WERI-Rb-1 (cell line): ENCODE results near the gene SYNPO2.

Experiments used
- DNase-seq: peaks from one replicate; pipeline ENCODE4 v3.0.0-alpha.2; 2020
- H3K27ac ChIP-seq: fragments of 250-450 bp; sonication (Bioruptor Pico); 2 replicates; pipeline ENCODE4 v1.5.1; 2020; ENCODE audit warnings: mild to moderate bottlenecking, moderate library complexity
- H3K27me3 ChIP-seq: fragments of 250-450 bp; sonication (Bioruptor Pico); 2 replicates; pipeline ENCODE4 v1.5.1; 2021; ENCODE audit warnings: mild to moderate bottlenecking, low read depth, moderate library complexity; ENCODE audit not compliant: insufficient read depth, severe bottlenecking
- H3K36me3 ChIP-seq: fragments of 250-450 bp; sonication (Bioruptor Pico); 2 replicates; pipeline ENCODE4 v1.5.1; 2020; ENCODE audit warnings: mild to moderate bottlenecking, moderate library complexity
- H3K4me3 ChIP-seq: 2 replicates; pipeline ENCODE4 v1.5.1; 2011; ENCODE audit warnings: low read depth, mild to moderate bottlenecking, control low read depth, low read length
- H3K9me3 ChIP-seq: fragments of 250-450 bp; sonication (Bioruptor Pico); 2 replicates; pipeline ENCODE4 v1.5.1; 2021; ENCODE audit warnings: mild to moderate bottlenecking, moderate library complexity; ENCODE audit not compliant: severe bottlenecking
- TF ChIP-seq, protein P1 (sequence below): IDR thresholded peaks from 2 replicates; pipeline ENCODE4 v1.5.1; 2011; ENCODE audit warnings: low read depth, mild to moderate bottlenecking, control low read depth, inconsistent platforms, low read length

The SYNPO2 gene

DNA sequence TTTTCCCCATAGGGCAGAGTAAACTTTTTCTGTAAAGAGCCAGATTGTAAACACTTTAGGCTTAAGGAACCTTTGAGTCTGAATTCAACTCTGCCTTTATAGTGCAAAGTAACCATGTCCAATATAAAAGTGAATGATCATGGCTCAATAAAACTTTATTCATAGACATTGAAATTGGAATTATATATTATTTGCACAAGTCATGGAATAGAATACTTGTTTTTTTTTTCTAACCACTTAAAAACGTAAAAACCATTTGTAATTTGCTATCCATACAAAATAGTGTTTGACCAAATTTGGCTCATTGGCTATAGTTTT is 192.8 kb downstream of the SYNPO2 start:
- DNase-seq, result no peak
- H3K4me3 ChIP-seq, result no peak overlapping the region
- TF ChIP-seq, protein P1, sequence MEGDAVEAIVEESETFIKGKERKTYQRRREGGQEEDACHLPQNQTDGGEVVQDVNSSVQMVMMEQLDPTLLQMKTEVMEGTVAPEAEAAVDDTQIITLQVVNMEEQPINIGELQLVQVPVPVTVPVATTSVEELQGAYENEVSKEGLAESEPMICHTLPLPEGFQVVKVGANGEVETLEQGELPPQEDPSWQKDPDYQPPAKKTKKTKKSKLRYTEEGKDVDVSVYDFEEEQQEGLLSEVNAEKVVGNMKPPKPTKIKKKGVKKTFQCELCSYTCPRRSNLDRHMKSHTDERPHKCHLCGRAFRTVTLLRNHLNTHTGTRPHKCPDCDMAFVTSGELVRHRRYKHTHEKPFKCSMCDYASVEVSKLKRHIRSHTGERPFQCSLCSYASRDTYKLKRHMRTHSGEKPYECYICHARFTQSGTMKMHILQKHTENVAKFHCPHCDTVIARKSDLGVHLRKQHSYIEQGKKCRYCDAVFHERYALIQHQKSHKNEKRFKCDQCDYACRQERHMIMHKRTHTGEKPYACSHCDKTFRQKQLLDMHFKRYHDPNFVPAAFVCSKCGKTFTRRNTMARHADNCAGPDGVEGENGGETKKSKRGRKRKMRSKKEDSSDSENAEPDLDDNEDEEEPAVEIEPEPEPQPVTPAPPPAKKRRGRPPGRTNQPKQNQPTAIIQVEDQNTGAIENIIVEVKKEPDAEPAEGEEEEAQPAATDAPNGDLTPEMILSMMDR, result no peak
- no peak overlapping the region for H3K27ac ChIP-seq
- no peaks in the 10 kb centered on the region for H3K36me3 ChIP-seq
- peaks cover 7% of the 10 kb centered on the region for H3K9me3 ChIP-seq
- H3K27me3 ChIP-seq, result no peaks in the 10 kb centered on the region

DNA sequence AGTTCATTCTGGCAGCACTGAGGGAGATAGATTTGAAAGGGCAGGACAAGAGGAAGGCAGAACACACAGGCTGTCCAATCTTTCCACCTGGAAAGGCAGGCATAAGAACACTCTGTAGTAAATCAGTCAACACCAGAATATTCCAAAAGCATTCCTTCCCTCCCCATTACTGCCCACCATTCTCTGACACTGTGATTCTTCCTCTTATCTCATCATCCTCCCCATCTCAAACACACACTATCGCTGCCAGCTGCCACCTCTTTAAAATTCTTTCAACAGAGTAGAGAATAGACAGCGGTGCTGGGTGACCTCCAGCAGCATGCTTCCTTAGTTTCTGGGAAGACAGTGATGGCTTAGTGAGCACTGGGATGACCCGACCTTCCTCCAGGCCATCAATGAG is 193.3 kb downstream of the SYNPO2 start:
- DNase-seq, result no peak
- Histone ChIP-seq H3K36me3 (no peaks in the 10 kb centered on the region), H3K27ac (no peak overlapping the region), H3K9me3 (peaks cover 7% of the 10 kb centered on the region), H3K27me3 (no peaks in the 10 kb centered on the region), H3K4me3 (no peak overlapping the region)
- TF ChIP-seq, protein P1, result no peak

DNA sequence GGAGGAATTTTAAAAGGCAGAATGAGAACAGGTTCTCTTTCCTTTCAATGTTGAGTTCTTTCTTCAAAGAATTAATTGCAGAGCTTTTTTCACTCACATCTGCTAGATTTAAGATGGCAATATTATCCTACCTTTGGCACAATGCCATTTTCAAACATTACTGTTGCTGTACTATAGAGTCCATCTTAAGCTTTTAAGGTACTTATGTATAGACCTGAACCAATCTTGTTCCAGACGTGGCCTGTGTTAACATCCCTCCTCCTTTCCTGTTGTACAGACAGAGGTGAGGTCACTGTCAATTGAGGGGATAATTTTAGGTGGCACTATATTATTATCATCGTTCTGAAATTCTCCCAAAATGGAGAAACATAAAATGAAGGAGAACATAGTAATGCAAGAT is 194.0 kb downstream of the SYNPO2 start:
- H3K36me3 ChIP-seq, result no peaks in the 10 kb centered on the region
- peak overlapping the region; percentile 20; the same call in 1 of the 2 replicates for H3K27ac ChIP-seq
- TF ChIP-seq, protein P1, result no peak
- H3K4me3 ChIP-seq, result no peak overlapping the region
- no peaks in the 10 kb centered on the region for H3K27me3 ChIP-seq
- DNase-seq, result peak; percentile 35
- peaks cover 7% of the 10 kb centered on the region for H3K9me3 ChIP-seq

DNA sequence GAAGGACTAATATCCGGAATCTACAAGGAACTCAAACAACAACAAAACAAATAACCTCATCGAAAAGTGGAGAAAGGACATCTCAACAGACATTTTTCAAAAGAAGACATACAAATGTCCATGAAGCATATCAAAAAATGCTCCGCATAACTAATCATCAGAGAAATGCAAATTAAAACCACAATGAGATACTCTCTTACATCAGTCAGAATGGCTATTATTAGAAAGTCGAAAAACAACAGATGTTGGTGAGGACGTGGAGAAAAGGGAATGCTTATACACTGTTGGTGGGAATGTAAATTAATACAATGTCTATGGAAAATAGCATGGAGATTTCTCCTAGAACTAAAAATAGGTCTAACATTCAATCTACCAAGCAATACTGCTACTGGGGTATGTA is 195.9 kb downstream of the SYNPO2 start:
- Histone ChIP-seq H3K36me3 (no peaks in the 10 kb centered on the region), H3K27me3 (no peaks in the 10 kb centered on the region), H3K27ac (no peak overlapping the region), H3K4me3 (no peak overlapping the region), H3K9me3 (peaks cover 3% of the 10 kb centered on the region)
- DNase-seq, result no peak
- TF ChIP-seq, protein P1, result no peak

DNA sequence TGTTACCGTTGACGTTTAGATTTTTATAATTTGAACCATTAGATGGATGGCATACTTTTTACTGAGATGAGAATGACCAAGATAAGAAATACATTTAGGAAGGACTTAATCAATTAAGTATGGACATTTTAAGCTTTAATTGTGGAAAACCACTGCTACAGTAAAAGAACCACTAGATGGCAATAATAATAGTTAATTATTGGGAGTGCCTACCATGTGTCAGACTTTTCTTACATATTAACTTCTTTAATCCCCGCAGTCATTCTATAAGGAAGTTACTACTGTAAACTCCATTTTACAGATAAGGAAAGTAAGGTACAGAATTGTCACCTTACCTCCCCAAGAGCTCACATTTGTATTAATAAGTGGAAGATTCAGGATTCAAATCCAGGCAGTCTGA is 198.5 kb downstream of the SYNPO2 start:
- DNase-seq, result no peak

DNA sequence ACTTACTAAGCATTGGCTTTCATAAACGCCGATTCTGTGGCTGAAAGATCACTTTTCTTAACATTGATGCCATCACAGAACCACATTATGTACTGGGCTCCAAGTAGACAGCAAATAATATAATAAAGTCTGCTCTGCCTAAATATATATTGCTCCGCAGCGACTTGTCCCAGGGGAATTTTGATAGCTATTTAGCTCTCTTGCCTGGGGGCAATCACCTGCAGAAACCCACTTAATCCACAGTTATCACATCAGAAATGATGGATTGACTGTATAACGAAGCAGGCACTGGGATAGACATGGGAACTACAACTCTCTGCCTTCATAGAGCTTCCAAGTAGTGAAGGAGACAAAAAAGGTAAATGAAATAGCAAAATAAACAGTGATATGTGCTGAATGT is 199.0 kb downstream of the SYNPO2 start:
- Histone ChIP-seq H3K27ac (no peak overlapping the region), H3K27me3 (no peaks in the 10 kb centered on the region), H3K36me3 (no peaks in the 10 kb centered on the region), H3K9me3 (peaks cover 3% of the 10 kb centered on the region), H3K4me3 (no peak overlapping the region)
- TF ChIP-seq, protein P1, result no peak
- no peak for DNase-seq

More for the DNA sequence above, 198.5 kb downstream of the SYNPO2 start:
- Histone ChIP-seq H3K27me3 (no peaks in the 10 kb centered on the region), H3K36me3 (no peaks in the 10 kb centered on the region), H3K27ac (no peak overlapping the region), H3K4me3 (no peak overlapping the region), H3K9me3 (peaks cover 3% of the 10 kb centered on the region)
- TF ChIP-seq, protein P1, result no peak
